ENCODE data around the gene RAB17.

Gene RAB17

DNA sequence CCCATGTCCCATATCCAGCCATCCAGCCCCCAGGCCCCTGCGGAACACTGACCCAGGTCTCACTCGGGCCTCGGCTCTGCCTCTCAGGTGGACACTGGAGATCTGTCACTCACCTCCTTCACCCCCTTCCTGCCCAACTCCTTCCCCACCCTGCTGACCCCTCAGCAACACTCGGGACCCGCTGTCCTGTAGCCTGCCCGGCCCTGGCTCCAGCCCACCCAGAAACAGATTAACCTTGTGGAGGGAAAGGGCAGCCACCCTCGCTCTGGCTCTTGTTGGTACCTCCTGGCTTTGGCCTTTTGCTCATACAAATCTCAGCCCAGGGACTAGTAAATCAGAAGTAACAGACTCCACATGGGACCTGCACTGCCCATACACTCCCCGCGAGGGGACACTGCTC, 53.9 kb downstream of the RAB17 start:
- DNase-seq (ENCODE audit: low spot score) = no peak

DNA sequence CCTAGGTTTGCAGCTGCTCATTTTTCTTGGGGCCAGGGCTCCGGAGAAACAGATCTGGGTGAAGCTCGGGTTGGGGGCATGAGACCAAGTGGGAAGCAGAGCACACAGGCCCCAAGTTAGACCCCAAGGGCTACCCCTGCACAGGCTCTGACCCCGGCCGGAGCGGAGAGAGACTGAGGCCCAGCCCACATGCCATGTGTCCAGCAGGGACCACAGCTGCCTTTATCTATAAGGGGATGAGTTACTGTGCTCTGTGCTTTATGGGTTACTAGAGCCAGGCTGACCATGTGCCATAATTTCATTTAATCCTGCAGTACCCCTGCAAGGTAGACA, 54.5 kb downstream of the RAB17 start:
- DNase-seq (ENCODE audit: low spot score) = no peak

DNA sequence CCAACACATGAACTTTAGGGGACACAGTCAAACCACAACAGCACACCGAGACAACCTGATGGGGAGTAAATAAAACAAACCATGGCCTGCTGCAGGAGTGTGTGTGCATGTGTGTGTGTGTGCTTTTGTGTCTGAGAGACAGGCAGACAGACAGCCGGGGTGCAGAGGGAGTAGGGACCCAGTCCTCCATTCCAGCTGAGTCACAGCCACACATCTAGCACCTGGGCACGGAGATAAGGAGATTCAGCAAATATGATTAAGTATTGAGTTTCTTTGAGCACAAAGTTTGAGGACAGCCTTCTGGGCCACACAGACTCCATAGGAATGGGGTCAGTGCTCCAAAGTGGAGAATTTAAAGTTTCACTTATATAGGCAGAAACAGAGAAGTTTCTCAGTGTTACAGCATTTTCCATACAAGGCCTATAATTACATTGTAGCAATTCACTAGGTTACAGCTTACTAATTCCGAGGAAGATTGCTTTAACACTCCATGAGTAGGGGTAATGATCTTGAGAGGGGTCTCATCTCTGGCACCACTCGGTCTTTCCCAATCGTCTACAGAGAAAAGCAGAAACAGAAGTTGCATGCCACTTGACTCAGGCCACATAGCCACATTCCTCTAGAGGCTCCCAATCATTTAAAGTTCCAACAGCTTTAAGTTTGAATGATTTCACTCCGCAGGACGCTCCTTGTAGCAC, 55.0 kb downstream of the RAB17 start:
- no peak for DNase-seq (ENCODE audit: low spot score)

DNA sequence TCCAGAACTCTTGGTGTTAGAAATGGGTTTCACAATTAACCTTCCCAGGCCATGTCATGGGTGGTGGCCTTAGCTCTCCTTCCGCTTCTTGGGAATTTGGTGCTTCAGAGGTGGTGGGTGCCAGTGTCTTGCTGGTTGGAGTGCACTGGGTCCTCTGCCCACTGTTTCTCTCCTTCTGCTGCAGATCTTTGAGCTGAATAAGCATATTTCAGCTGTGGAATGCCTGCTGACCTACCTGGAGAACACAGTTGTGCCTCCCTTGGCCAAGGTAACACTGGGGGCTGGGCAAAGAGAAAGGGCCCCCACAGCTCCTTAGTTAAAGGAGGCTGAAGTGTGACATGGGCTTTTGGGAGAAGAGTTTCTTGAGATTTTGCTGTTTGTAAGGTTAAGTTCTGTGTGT, 56.2 kb downstream of the RAB17 start:
- no peak for DNase-seq (ENCODE audit: low spot score)

DNA sequence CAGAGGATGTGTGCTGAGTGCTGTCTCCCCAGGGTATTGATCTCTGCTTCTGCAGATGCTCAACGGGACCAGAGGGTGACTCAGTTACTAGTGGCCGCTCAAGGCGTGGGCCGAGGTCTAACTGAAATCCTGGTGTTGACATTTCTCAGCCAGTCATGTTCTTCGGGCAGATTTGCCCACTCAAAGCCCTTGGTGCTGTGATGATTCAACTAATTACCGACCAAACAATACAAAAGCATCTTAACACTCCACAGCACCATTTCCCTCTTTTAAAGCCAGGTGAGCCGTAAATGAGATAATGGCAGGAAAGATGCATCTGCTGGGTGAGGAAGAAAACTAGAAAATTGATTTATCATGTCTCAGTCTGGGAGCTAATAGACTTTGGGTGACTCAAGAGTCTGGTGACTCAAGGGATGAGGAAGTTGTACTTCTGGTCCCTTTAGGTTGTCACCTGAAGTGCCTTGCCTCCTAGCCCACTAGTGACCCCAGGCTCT, 56.8 kb downstream of the RAB17 start:
- DNase-seq (ENCODE audit: low spot score) = no peak

DNA sequence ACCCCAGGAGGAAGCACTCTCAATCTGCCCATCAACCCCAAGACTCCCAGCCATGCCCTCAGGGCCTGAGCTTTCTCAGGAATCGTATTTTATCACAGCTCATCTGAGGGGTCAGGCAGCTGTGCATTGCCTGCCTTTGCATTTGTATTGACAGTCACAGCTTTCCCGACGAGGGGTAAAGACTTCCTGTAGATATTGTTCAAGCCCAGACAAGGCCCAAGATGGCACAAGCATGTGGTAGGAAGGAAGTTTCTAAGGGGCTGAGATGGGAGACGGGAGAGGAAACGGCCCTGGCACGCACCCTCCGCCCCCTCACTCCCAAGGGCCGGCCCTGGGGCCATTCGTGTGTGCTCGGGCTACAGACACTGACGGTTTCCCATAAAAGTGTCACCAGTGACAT, 58.4 kb downstream of the RAB17 start:
- DNase-seq (ENCODE audit: low spot score) = no peak

DNA sequence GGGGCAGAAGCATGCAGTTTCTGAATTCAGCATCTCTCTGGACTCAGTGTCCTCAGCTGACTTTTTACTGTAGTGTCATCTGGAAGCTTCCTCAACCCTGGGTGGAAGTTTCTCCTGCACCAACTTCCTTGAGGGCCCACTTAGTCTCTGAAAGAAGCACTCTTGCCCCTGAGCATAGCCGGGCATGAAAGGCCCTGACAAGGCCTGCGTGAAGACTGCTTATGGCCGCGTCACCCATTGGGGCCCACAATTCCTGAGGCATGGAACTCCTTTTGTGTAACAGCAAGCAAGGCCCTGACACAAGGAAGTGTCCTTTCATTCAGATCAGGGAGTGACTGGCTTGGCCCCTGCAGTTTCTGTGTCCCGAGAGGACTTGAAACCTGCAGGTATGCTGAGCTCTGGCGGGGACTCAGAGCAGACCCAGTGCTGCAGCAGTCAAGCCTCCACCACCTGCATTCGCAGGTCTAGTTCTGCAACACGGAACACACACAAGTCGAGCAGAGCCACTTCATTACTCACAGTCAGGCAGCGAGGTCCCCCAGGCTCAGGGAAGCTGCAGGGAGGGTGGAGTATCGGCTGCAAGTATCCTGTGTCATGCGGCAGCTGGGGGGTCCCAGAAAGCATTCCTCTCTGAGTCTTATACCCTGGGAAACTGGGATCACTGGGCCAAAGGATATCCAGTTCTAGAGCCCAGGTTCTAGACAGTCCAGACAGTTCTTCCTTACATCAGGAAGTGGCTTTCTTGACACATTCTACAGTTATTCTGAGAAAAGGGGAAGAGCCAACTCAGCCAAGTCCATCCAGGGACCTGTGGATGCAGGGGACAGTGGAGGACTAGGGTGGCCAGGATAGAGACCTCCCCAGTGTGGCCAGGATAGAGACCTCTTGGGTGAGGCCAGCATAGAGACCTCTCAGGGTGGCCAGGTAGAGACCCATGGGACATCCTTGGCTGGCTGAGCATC, 59.8 kb downstream of the RAB17 start:
- no peak for DNase-seq (ENCODE audit: low spot score)

DNA sequence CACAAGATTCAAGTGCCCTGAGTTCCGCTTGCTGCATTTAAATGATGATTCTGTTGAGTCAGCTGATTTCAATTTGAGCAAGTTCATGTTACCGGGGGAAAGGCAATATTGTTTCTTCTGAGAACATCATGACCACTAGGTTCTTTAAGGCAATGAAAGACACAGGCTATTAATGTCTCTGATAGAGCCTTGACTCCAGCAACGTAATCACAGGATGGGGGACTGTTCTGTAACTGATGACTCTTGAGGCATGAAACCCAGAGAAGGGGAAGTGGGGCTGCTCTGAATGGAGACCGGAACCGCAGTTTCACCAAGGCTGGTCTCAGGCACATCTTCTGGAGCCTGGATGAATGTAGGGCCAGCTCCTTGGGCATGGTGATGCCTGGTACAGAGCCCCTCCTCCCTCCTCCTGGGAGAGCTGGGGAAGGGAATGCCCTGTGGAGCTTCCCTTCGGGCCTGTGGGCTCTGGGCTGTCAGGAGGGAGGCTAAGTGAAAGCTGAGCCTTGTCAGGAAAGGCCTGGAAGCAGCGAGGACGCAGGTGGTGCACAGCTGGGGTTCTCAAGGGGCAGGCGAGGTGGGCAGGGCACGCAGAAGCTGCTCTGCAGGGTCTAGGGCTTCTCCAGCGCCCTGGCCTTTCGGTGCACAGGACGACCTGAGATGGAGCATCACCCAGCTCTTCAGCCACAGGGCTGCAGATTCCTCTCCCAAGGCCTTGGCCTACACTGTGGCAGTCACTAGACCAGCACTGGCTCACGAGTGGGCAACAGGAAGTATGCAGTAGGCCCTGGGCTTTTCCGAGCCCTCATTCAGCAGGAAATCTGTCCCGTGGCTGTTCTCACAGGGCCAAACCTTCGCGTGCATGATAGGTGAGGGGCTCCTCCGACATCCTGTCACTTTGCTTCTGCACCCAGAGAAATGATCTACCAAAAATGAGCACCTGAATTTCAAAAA, 60.8 kb downstream of the RAB17 start:
- no peak for DNase-seq (ENCODE audit: low spot score)

DNA sequence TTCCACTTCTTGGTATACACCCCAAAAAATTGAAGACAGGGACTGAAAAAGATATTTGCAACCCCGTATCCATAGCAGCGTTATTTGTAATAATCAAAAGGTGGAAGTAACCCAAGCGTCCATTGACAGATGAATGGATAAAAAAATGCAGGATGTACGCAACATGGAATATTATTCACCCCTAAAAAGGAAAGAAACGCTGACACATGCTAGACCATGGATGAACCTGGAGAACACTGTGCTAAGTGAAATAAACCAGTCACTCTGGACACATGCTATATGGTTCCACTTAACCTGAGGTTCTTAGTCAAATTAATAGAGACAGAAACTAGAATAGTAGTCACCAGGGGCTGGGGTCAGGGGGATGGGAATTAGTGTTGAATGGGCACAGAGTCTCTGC, 62.8 kb downstream of the RAB17 start:
- no peak for DNase-seq (ENCODE audit: low spot score)

DNA sequence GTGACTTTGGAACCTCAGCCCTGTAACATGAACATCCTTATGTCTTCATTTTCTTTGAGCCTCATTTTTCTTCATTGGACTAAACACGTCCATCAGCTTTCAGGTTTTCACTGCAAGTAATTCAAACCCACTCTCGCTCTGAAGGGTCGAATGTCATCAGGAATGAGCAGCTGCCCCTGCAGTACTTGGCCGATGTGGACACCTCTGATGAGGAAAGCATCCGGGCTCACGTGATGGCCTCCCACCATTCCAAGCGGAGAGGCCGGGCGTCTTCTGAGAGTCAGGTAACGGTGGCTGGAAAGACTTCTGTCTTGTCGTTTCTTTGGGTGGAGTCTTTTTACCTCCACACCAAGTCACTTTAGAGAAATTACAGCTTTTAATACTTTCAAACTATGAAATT, 63.3 kb downstream of the RAB17 start:
- no peak for DNase-seq (ENCODE audit: low spot score)

DNA sequence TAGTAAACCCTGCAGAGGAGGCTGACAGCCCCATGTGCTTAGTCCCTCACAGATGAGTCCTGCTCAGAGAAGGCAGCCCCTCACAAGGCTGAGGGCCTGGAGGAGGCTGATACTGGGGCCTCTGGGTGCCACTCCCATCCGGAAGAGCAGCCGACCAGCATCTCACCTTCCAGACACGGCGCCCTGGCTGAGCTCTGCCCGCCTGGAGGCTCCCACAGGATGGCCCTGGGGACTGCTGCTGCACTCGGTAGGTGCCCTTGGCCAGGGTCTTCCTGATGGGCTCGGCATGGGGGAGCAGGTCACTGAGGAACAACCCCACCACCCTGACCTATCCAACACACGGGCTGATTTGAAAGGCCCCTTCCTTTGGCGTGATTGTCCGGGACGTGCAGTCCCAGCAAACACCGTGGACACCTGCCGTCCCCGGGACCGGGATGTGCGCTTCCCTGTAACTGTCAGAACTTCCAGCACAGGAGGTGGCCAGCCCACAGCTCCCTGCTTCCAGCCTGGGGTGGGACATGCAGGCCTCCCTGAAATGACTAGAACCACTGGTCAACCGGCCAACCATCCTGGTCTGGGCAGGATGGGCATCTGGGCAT, 64.9 kb downstream of the RAB17 start:
- DNase-seq (ENCODE audit: low spot score) = no peak

DNA sequence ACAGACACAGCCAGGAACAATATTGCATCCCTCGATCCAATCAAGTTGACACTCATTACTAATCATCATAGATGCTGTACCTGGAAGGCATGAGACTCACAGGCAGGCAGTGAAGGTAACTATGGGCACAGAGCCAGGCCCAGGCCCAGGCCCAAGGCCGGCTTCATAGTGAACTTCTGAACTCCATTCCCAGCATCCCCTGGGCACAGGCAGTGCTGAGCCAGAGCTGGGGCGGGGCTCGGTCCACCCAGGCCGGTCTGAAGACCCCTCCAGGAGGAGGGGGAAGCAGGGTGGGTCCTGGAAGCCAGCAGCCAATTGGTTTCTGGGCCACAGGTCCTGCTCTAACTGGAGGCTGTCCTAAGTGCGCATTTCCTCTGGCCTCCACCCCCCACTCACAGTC, 65.9 kb downstream of the RAB17 start:
- DNase-seq (ENCODE audit: low spot score) = no peak
